Left cardiac atrium (tissue), 4 donors: Measurements from ENCODE around the gene KLHL5. TPM values are rescaled to one million over a fixed set of nuclear protein-coding genes. Genes with fewer than 3 reads are reported as not detected.
"Not testable (repeated sequence)": the region's sequence is repeated elsewhere in the genome, so short reads cannot be mapped to it uniquely, and the experiment has no call there.

Source experiments
- ATAC-seq, 2 donors: fragments of 200-7000 bp; cut with Tn5 transposase; one replicate each; pipeline ENCODE4 v1.9.1; 2020; ENCODE audit warnings: mild to moderate bottlenecking in 2 of 2, moderate library complexity in 2 of 2
- DNase-seq: peaks from one replicate; pipeline ENCODE4 v3.0.0-alpha.2; 2020
- intact Hi-C, 2 donors: fragments of 100-400 bp; cut with DNase I; formaldehyde crosslinking; loops; one replicate each; pipeline versions ENCODE4 v1.14.1 to v1.15.1; 2022 to 2023
- long read RNA-seq: library from polyadenylated mRNA; unstranded; transcript quantifications from one replicate; pipeline ENCODE4 v2.0.0, GENCODE V29; 2021
- total RNA-seq, 2 donors: library from RNA; stranded (reverse); fragmentation: NEBNext Ultra II Directional; extraction: Animal tissue kit (Norgen Biotek cat#: 25700); gene quantifications; one replicate each; pipeline ENCODE4 v1.2.1, GENCODE V29; 2021
- donor health status: DM: no; HTN: yes; CAD: no.
- donor health status: DM: no; HTN: yes; CAD: no; lungs with severe emphysema.
- donor health status: DM: yes; HTN: yes; CAD: no.
- donor health status: Dilated cardiomyopathy.

Gene KLHL5, protein sequence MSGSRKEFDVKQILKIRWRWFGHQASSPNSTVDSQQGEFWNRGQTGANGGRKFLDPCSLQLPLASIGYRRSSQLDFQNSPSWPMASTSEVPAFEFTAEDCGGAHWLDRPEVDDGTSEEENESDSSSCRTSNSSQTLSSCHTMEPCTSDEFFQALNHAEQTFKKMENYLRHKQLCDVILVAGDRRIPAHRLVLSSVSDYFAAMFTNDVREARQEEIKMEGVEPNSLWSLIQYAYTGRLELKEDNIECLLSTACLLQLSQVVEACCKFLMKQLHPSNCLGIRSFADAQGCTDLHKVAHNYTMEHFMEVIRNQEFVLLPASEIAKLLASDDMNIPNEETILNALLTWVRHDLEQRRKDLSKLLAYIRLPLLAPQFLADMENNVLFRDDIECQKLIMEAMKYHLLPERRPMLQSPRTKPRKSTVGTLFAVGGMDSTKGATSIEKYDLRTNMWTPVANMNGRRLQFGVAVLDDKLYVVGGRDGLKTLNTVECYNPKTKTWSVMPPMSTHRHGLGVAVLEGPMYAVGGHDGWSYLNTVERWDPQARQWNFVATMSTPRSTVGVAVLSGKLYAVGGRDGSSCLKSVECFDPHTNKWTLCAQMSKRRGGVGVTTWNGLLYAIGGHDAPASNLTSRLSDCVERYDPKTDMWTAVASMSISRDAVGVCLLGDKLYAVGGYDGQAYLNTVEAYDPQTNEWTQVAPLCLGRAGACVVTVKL
- 10 to 100 TPM; 18.4 to 19.4 TPM for total RNA-seq
- long read RNA-seq, partial matches to known transcripts = 2 of 5 reads
- long read RNA-seq, other reads (novel, unspliced or antisense) = 3 of 5 reads

DNA sequence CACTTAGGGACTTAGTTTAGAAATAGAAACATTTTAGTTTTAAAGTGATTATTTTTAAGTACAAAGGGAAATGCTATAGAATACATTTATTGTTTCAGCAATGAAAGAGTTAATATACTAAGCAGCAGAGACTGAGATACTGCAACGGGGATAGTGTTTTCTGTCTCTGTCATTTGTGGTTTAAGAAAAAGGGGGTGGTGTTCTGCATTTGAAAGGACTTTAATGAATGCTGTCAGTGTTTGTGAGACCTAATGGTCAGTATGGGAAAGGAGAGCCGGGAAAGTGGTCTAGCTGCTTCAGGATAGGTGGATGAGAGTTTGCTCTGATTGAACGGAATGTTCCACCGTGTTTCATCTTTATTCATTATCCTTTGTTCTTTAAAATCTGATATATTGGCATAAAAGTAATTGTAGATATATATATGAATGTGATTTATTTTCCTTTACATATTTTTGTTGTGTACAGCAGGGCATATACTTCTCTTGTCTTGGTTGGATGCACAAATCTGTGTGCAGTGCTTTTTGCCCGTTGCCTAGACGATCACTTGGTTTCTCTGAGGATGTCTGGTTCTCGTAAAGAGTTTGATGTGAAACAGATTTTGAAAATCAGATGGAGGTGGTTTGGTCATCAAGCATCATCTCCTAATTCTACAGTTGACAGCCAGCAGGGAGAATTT is at the start of gene KLHL5:
TSS of gene KLHL5 (plus strand) at position 139 of the 676 bp plus-strand sequence. CDS start at position 560, 421 bp downstream.
- intact Hi-C loops = no loop called here
- ATAC-seq (no peak), DNase-seq (no peak)

DNA sequence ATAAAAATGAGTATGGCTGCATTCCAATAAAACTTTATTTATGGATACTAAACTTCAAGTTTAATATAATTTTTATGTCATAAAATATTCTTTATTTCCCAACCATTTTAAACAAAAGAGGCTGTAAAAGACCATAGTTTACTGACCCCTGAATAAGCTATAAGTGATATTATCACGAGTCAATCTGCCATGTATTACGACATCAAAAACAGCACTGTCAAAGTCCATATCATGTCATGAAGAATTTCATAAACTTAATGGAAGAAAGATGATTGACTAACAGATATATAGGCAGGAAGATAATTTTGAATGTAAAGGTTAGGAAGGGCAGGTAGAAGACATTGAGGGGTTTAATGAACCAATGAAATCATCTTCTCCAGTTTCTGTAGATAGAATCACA is 48.0 kb upstream of the KLHL5 start:
- ATAC-seq = no peak
- intact Hi-C loops = no loop called here
- DNase-seq = no peak

DNA sequence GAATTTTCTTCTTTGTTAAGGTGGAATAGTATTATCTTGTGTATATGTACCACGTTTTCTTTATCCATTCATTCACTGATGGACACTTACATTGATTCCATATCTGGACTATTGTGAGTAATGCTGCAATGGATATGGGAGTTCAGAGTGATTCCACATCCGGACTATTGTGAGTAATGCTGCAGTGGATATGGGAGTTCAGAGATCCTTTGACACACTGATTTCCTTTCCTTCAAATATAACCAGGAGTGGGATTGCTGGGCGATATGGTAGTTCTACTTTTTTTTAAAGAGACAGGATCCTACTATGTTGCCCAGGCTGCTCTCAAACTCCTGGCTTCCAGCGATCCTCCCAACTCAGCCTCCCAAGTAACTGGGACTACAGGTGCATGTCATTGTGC is 41.9 kb upstream of the KLHL5 start:
- ATAC-seq (no peak), DNase-seq (no peak)
- intact Hi-C loops = no loop called here

DNA sequence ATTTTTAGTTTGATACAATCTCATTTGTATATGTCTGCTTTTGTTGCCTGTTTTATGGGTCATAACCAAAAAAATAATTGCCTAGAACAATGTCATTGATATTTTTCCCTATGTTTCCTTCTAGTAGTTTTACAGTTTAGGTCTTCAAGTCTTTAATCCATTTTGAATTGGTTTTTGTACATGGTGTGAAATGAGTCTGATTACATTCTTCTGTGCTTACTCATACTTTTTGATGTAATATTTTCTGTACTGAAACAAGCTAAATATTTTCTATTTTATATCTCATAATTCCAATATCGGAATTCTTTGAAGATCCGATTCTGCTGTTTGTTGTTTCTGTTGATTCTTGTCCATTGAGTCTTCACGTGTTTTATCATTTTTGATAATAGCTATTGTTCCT is 40.4 kb upstream of the KLHL5 start:
- intact Hi-C loops = no loop called here
- DNase-seq (no peak), ATAC-seq (no peak)

DNA sequence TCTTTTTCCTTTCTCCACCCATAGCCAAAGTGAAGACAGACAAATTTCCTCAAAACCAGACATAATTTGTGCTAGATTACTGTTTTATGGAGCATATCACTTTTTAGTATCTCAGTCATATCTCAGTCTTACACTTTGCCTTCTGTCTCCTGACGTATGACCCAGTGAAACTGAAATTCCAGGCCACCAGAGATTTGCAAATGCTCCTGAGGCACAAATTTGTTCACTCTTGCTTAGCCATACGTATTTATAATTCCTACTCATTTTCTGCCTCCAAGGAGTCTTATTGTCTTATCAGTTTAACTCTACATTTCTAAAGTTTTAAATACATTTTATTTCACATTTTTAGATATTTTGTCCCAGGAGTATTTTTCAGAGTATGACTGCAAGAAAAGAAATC is 39.8 kb upstream of the KLHL5 start:
- DNase-seq (no peak), ATAC-seq (no peak)
- intact Hi-C loops = no loop called here

DNA sequence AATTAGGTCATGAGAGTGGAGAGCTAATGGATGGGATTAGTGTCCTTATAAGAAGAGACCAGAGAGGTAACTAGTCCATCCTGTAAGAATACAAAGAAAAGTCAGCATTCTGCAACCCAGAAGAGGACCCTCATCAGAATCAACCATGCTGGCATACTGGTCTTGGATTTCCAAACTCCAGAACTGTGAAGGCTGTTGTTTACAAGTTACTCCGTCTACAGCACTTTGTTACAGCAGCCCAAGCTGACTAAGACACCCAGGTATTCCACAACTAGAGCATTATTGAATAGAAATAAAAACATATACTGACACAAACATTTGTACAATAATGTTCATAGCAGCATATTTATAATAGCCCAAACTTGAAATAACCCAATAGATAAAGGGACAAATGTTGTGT is 39.0 kb upstream of the KLHL5 start:
- intact Hi-C loops = no loop called here
- no peak for ATAC-seq
- no peak for DNase-seq

DNA sequence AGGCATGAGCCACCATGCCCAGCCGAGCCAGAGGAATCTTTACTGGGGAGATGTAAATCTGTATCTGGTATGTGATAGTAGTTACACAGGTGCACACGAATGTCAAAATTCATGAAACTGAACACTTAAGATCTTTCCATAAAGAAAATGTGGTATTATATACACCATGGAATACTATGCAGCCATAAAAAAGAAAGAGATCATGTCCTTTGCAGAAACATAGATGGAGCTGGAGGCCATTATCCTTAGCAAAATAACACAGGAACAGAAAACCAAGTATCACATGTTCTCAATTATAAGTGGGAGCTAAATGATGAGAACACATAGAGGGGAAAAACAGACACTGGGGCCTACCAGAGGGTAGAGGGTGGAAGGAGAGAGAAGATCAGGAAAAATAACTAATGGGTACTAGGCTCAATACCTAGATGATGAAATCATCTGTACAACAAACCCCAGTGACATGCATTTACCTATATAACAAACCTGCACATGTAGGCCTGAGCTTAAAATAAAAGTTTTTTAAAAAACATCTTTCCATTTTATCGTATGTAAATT is 37.6 kb upstream of the KLHL5 start:
- intact Hi-C loops = no loop called here
- DNase-seq (no peak), ATAC-seq (no peak)

DNA sequence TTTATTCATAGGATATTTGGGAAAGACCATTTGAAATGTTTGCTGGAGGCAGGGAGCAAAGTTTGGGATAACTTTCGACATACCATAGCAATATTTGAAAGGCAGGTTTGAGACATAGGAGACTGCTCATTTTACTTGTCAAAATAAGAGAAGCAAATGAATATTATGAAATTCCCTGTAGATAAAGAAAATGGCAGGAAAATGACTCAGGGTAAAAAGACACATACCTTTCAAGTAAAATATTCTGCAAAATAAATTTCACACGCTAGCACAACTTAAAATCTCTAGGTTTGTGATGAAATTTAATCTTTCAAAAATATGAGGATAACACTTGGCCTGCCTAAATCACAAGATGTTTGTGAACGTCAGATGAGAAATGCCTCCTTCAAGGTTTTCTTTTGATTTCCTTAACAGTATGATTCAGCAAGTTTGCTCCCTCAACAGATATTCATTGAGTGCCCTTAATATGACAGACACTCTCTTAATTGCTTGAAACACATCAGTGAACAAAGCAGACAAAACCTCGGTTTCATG is 36.4 kb upstream of the KLHL5 start:
- intact Hi-C loops = no loop called here
- ATAC-seq = peak in 1 of 2 donors; percentile 75
- DNase-seq = no peak

DNA sequence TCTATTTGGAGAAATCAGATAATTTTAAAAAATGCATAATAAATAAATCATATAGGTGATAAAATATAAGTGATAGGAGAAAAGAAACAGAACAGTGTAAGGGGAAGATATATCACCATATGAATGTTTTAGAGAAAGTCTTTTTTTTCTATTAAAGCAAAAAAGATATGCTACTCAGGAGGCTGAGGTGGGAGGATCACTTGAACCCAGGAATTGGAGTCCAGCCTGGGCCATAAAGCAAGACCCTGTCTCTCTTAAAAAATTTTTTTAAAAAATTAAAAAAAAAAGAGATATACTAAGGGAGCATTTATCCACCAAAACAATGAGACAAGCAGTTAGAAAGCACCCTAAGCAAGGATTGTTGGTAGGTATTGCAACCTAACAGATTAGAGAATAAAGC is 35.9 kb upstream of the KLHL5 start:
- ATAC-seq (no peak), DNase-seq (no peak)
- intact Hi-C loops = no loop called here

DNA sequence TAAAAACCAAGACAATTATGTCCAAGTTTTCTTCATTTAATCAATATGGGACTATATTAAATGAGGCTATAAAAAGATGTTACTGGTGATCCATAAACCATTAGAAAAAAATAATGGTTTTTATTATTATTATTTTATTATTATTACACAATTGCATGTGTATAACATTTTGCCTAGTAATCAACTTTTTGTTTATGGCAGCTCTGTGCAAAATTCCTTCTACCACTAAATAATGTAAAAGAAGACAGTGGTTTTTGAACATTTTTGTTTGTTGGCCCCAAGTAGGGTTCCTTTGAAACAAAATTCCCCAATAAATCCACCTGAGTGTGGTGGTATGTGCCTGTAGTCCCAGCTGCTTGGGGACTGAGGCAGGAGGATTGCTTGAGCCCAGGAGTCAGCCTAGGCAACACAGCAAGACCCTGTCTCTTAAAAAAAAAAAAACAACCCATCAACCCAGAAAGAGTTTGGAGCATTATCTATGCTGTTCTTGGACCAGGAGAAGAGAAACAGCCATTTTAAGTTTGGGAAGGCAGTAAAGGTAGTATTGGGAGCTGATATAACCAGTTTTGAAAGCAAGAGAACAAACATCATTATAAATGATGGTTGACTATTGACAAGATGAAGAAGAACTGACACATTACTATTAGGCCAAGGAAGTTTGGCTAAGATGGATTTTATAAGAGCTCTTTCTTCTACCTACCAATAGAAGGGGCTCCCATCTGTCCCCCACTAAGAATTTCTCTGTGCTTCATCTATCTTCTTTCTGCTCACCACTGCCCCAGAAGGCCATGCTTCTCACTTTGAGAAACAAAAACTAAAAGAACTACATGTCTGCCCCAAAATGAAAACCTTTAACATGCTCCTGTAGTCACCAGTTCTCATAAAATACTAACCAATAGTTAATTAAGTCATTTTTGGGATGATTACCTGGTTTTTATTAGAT is 32.0 kb upstream of the KLHL5 start:
- no peak for ATAC-seq
- no peak for DNase-seq
- intact Hi-C loops = no loop called here

DNA sequence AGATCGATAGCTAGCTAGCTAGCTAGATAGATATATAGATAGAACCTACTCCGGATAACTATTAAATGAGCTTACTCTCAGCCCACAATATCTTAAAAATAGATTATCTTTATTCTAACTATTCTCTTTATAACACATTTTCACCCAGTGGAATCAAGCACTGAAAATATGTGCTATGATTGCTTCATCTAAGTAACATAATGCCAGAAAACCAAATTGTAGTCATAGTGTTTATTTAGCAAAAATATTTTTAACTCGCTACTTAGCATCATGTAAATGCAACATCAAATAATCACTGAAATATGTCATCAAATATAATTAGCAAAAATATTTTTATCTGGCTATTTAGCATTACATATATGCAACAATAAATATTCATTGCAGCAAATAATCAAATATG is 31.3 kb upstream of the KLHL5 start:
- intact Hi-C loops = no loop called here
- no peak for DNase-seq

DNA sequence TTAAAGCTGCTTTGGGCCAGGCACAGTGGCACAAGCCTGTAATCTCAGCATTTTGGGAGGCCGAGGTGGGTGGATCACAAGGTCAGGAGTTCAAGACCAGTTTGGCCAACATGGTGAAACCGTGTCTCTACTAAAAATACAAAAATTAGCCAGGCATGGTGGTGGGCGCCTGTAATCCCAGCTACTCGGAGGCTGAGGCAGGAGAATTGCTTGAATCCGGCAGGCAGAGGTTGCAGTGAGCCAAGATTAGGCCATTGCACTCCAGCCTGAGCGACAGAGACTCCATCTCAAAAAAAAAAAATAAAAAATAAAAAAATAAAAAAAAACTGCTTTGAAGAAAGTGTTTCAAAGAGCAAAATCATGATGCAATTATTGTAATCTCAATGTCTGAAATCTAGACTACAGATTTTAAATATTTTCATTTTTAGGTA is 30.4 kb upstream of the KLHL5 start:
- ATAC-seq, intact Hi-C loops, DNase-seq: not testable (repeated sequence)

More for the DNA sequence above, 31.3 kb upstream of the KLHL5 start:
- no peak for ATAC-seq

DNA sequence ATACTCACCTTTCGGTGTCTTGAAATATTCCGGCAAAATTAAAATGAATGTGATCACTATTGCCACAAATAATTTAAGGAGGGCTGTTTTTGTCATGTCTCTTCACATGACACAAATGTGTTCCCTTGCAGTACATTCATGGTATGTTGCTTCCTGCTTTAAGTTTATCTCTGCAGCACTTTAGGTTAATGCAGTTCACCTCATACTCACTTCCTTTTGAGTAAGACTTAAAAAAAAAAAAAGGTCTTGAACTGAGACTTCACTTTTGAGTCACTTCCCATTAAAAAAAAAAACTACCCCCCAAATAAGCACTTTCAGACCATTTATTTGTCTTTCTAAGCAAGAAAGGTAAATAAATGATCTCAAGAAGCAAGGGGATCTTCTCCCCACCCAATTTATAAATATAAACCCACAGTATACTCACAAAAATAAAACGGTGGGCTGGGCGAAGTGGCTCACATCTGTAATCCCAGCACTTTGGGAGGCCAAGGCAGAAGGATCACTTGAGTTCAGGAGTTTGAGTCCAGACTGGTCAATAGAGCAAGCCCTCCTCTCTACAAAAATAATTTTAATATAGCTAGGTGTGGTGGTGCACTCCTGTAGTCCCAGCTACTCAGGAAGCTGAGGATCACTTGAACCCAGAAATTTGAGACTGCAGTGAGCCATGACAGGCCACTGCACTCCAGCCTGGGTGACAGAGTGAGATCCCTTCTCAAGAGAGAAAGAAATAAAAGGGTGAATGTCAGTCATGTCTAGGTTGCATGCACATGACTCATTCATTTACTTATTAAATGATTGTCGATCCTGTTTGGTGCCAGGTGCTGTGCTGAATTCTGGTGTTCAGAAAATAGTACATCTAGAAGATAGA is 29.6 kb upstream of the KLHL5 start, which contains the start of gene TMEM156:
TSS of gene TMEM156 (minus strand) at position 192 of the 868 bp plus-strand sequence. CDS start at position 96, 96 bp downstream.
- intact Hi-C loops = no loop called here
- ATAC-seq (peak in 1 of 2 donors; percentile 67), DNase-seq (no peak)

DNA sequence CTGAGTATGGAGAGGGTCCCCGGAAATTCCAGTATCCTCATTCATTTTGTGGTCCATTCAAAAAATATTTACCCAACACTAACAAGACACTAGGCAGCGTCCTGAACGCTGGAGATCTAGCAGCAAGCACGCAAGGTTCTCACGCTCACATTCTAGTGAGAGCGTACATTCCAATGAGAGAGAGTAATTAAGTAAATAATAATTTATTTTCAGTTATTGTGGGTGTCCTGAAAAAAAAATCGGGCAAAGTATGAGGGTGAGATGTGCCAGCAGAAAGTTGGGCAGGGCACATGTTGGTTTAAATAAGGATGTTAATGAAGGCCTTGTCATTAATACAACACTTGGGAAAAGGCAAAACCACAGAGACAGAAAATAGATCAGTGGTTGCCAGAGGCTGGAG is 25.9 kb upstream of the KLHL5 start:
- ATAC-seq = no peak
- intact Hi-C loops = no loop called here

DNA sequence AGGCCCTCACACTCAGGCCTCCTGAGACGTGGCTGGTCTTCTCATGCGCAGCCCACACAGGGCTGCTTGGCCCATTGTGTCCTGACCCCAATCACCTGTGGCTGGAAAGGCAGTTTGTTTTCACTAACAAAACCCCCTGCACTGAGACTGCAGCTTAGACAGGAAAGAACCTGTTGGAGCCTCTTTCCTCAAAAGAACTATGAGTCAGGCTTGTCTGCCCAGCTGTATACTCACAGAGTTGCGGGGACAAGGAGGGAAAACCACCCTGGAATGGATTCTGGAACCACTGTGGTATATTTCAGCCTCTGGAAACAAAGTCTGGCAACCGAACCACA is 24.6 kb upstream of the KLHL5 start:
- intact Hi-C loops = no loop called here
- DNase-seq = no peak
- no peak for ATAC-seq

More for the DNA sequence above, 25.9 kb upstream of the KLHL5 start:
- no peak for DNase-seq

DNA sequence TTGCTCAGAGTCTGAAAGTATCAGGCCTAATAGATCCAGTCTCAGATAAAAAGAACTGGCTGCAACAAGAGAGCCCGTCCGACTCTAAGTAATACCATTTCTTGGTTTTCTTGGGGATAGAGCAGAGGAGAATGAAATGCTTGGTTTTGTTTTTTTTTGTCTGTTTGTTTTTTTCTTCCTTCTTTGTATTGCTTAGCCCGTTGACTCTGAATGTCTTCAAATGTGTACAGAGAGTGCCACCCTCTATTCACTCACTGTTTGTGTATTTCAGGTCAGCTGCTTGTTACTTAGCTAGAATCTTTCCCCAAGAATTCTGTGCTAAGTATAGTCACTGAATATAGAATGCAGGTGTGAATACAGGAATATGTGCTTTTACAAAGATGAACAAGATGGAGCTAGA is 24.1 kb upstream of the KLHL5 start:
- no peak for DNase-seq
- intact Hi-C loops = no loop called here
- ATAC-seq = no peak

DNA sequence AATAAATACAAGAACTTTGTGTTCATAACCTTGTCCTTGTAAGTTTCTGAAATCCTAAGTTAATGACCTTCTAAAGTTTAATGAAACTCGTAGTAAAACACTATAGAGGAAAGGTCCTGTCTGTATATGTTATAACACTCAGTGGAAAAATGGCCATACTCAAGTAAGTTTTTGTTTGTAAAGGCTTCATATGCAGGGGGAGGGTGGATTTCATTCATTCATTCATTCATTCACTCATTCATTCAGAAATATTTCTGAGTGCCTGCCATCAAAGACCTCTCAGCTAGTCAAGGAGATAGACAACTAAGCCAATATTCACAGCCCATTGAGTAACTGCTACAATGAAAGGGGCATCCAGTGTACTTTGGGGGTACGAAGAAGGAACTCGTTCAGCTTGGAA is 22.9 kb upstream of the KLHL5 start:
- no peak for ATAC-seq
- intact Hi-C loops = no loop called here
- DNase-seq = no peak
